ENCODE measurements around the gene MAP3K4. TPM values are rescaled to one million over a fixed set of nuclear protein-coding genes. Genes with fewer than 3 reads are reported as not detected.
A peak's percentile ranks its signal among the peaks of the same experiment; 100 is the strongest.

Gene MAP3K4, protein sequence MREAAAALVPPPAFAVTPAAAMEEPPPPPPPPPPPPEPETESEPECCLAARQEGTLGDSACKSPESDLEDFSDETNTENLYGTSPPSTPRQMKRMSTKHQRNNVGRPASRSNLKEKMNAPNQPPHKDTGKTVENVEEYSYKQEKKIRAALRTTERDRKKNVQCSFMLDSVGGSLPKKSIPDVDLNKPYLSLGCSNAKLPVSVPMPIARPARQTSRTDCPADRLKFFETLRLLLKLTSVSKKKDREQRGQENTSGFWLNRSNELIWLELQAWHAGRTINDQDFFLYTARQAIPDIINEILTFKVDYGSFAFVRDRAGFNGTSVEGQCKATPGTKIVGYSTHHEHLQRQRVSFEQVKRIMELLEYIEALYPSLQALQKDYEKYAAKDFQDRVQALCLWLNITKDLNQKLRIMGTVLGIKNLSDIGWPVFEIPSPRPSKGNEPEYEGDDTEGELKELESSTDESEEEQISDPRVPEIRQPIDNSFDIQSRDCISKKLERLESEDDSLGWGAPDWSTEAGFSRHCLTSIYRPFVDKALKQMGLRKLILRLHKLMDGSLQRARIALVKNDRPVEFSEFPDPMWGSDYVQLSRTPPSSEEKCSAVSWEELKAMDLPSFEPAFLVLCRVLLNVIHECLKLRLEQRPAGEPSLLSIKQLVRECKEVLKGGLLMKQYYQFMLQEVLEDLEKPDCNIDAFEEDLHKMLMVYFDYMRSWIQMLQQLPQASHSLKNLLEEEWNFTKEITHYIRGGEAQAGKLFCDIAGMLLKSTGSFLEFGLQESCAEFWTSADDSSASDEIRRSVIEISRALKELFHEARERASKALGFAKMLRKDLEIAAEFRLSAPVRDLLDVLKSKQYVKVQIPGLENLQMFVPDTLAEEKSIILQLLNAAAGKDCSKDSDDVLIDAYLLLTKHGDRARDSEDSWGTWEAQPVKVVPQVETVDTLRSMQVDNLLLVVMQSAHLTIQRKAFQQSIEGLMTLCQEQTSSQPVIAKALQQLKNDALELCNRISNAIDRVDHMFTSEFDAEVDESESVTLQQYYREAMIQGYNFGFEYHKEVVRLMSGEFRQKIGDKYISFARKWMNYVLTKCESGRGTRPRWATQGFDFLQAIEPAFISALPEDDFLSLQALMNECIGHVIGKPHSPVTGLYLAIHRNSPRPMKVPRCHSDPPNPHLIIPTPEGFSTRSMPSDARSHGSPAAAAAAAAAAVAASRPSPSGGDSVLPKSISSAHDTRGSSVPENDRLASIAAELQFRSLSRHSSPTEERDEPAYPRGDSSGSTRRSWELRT (N-terminal part only)
- 45.7 TPM for total RNA-seq

DNA sequence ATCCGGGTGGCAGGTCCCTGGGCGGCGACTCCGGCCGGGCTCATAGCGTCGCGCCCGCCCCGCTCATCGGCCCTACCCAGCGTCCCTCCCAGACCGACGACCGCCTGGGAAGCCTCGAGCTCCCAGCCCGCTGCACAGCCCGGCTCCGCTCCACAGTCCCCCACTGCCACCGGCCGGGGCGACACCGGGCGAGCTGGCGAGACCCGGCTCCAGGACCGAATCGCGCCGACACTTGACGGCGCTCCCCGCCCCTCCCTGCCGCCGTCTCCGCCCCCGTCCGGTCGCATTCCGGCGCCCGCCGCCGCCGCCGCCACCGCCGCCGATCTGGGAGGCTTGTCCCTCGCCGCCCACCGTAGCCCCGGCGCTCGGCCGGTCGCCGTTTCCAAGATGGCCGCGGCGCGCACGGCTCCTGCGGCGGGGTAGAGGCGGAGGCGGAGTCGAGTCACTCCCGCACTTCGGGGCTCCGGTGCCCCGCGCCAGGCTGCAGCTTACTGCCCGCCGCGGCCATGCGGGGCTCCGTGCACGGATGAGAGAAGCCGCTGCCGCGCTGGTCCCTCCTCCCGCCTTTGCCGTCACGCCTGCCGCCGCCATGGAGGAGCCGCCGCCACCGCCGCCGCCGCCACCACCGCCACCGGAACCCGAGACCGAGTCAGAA lies at the start of gene MAP3K4:
TSS of gene MAP3K4 (plus strand) at position 364 of the 655 bp plus-strand sequence. CDS start at position 527, 163 bp downstream.
- peak; percentile 83 for DNase-seq

DNA sequence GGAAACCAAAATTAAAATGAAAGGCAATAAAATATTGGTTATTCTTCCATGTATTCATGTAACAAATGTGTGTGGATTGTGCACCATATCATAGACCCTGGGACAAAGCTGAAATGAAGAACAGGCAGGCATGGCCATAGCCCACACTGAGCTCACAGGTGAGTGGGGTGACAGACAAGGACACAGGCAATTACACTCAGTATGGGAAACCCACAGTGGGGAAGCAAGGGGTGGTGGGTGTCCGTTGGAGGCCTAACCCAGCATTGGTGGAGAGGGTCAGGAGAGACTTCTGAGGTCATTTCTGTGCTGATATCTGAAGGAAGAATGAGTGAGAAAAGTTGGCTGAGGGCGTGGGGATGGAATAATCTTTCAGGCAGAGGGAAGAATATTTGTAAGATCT lies 47.6 kb upstream of the MAP3K4 start:
- no peak for DNase-seq

- no peak for DNase-seq
Observed at GRCh38 chr6:160945516-160946177, 45.9 kb upstream of the MAP3K4 start.

- DNase-seq: no peak
Observed at GRCh38 chr6:160949531-160949930, 42.0 kb upstream of the MAP3K4 start.

DNA sequence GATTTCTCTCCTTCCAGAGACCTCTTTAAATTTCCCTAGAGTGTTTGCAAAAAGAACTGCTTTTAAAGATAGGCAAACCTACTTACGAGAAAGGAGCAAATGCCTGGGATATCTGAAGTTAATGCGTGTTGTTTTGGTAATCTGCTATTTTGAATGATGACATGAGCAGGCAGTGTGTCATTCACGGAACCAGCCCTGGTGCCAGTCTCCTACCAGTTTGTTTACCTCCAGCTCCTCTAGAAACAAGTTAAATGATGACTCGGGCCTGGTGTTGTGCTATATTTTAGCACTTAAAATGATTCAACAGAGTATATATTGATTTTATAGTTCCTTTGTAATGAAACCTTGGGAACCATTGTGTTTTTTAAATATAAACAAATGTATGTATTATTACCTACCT lies 41.1 kb upstream of the MAP3K4 start:
- no peak for DNase-seq

- DNase-seq: no peak
Observed at GRCh38 chr6:160951187-160952030, 40.2 kb upstream of the MAP3K4 start.

- no peak for DNase-seq
Observed at GRCh38 chr6:160952633-160953281, 38.8 kb upstream of the MAP3K4 start.

DNA sequence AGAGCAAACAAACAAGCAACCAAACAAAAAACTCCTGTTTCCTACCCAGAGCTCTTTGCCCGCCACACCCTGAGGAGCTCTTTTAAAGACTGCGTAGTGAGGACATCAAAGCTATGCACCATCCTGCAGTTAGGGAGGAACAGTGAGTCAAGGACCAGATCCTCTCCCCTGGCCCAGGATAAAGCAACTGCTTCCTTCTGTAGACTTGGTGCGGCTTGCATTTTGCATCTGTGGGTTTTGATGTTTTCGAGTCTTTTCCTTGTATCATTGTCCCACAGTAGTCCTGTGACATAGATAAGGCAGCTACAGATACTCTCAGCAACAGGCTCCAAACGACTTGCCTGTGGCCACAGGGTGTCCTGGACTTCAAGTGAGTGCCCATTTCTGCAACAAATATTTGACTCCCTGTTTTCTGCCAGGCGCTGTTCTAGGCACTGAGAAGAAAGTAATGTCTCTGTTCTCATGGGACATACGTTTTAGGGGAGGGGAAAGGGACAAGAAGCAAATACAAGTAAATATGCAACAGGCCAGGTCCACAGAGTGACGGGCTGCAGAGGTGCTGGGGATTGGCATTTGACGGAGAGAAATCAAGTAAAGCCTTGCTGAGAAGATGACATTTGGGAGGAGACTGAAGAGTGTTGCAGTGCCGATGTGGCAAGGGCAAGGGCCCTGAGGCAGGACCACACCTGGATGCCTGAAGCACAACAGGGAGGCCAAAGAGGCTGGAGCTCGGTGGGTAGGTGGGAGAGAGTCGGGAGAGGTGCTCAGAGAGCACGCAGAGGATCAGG lies 35.9 kb upstream of the MAP3K4 start:
- no peak for DNase-seq

DNA sequence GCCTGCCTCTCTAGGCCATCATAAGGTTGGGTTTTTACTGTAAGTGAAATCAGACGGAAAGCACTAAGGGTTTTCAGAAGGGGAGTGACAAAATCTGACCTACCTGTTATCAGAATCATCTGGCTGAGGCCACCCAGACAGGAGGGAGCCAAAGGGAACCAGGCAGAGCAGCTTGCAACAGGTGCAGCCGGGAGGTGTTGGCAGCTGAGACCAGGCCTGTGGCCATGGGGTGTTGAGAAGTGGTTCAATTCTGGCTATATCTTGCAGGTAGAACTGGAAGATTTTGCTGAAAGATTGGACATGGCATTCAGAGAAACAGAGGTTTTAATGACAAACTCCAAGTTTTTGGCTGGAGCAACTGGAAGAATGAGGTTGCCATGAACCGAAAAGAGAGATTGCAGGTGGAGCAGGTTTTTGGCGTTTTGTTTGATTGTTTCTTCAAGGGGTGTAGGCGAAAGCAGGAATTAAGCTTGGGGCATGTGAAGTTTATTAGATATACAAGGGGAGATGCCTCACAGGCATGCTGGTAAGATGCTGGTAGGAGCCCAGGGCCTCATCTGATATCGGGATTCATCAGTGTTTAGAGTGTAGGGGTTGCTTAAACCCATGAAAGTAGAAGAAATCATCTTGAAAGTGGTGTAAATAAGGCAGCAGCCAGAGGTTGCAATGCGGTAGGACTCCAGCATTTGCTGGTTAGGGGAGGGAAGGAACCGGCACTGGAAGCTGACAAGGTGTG lies 35.1 kb upstream of the MAP3K4 start:
- no peak for DNase-seq

DNA sequence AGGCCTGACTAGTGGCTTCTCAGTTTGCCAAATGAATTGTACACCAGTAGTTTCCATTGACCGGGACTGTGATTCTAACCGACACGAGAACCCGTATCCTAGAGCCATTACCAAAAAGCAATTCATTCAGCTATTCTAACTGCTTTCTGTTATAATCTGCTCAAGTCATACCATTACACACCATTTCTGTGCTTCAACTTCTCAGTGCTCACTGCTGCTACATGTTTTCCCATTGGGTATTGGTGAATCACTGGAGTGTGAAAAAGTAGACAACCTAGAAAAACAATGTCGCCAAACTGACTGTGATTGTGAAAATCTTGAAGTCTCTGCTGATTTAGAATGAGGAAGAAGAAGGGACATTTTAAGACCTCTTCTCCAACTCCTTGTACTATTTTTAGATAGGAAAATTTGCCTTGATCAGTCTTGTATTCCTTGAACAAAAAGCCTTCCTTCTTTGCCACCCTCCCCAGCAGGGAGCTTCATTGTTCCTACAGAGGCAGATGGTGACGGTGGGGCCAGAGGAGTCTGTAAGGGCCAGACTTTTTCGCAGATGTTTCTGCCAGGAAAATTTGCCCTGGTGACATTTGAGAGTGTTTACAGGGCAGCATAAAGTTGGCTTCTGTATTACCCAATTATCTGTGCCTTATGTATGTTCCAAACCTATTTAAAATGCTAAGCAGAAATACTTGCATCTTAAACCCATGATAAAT lies 31.7 kb upstream of the MAP3K4 start:
- DNase-seq: no peak

GRCh38 chr6:160960839-160961238 lies 30.7 kb upstream of the MAP3K4 start:
- no peak for DNase-seq

DNA sequence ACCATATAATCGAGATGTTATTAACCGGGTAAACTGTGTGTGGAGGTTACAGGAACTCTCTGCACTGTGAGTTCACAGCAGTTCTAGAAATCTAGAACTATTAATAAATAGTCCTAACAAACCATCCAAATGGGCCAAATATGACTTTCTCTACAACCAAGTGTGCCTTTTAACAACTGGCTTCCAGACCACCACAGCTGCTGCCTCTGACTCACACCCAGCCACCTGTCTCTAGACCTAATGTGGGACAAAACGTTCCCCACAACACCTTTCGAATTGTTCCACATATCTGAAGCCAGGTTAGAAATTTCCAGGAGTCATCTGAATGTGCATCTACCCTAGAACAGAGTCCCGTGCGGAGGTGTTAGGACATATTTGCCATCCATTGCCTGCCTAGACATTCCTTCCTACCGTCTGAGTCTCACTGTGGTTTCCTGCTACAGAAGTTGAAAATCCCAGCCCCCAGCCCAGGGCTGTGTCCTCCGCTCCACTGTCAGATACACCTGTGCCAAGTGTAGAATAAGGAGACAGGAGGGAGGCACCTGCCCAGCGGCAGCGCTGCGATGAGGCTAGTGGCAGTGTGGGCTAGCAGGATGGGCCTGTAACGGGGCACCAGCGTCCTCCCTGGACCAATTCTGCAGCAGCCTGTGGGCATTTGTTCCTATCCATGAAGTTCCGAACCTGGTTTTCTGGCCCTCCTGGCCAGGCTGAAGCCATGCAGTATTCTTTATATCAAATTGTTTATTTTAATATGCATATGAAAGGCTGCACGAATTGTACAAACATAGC lies 28.5 kb upstream of the MAP3K4 start:
- DNase-seq: no peak

GRCh38 chr6:160963651-160964050 lies 27.9 kb upstream of the MAP3K4 start:
- no peak for DNase-seq

DNA sequence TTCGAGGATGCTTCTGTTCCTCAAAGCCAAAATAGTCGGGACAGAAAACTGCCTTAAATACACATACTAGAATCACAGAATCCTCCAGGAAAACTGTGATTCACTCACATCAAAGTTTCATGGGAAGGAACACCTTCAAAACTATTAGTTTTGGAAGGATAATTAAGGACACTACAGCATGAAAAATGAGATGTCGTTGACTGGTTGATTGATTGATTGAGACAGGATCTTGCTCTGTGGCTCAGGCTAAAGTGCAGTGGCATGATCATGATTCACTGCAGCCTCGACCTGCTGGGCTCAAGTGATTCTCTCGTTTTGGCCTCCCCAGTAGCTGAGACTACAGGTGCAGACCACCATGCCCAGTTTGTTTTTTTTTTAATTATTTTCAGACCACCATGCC lies 25.7 kb upstream of the MAP3K4 start:
- DNase-seq: no peak

DNA sequence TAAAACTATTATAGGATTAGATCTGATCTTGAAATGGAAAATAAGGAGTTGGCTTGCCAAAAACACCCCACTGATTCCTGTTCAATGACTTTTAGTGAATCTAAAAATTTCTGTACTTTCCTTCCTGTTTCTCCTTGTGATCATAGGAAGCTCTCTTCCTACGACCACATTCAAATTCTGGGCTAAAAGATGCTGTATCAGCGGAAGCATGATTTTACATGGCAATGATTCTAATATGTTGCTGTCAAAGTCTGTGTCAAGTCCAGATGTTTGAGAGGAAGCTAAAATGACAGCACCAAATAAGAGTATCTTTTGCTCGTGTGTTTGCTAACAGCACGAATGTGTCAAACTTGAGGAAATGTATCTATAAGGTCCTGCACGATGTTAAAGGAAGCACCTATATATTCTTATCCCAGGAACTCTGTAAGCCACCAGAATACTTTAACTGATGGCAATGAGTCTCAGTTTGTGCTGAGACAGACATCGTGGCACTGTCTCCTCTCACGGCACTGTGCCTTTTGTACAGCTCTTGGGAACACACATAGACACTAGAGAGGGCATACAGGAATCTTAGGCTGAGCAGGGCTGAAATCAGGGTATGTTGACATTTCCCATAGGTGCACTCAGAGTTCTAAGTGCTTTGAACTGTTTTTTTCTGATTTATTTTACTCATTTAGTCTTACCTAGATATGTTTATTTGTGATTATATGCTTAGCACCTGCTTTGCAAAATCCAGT lies 24.9 kb upstream of the MAP3K4 start:
- DNase-seq: no peak

- DNase-seq: no peak
Observed at GRCh38 chr6:160967351-160967750, 24.2 kb upstream of the MAP3K4 start.
